GM18951 (cell line): ENCODE data around the gene CTPS1.

Experiments
- POLR2A ChIP-seq: IDR thresholded peaks from 4 replicates; pipeline ENCODE4 v1.6.1; 2011; ENCODE audit warnings: mild to moderate bottlenecking; ENCODE audit not compliant: insufficient read length, insufficient read depth; ENCODE audit errors: extremely low read depth
- in situ Hi-C: fragments of 300-500 bp; cut with MboI; formaldehyde crosslinking; loops from one replicate; pipeline ENCODE4 v1.12.0; 2022; ENCODE audit warnings: low sequenced_read_pairs, mixed read lengths, inconsistent platforms; ENCODE audit not compliant: unreplicated experiment

Gene CTPS1

DNA sequence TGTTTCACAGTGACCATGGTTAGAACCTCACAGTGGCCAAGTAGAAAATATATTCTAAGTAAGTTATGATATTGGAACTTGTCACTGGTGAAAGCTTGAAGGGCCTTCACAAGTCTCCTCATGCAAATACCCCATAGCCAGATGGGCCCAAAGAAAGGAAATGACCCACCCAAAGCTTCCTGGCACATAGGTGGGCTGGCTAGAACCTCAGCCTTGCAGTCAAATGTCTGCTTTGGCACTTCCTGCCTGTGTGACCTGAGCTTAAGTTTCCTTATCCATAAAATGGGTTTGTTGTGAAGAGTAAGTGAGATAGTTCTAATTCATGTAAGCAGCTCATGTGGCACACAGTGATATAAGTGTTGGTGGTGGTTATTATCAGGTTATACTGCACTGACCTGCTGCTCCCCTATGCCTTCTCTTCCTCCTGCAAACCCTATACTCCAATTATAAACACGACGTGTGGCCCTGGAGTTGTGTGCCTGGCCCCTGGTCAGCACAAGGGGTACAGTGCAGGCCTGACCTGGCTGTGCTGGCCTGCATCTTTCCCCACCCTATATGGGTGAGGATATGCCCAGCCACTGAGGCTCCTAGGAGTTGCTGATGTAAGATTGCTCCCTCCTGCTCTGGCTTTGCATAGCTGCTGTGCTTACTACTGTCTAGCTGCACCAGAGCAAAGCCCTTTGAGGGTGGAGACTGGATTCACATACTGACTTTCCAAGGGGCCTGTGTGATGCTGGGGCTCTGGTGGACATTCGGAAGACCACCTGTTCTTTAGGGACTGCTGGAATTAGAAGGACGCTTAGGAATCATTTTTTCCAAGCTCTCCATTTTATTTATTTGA lies 46.7 kb downstream of the CTPS1 start:
- in situ Hi-C loops, result no loop called here
- no peak for TF ChIP-seq POLR2A

GRCh38 chr1:41028034-41028642 lies 48.6 kb downstream of the CTPS1 start:
- TF ChIP-seq POLR2A, result no peak
- in situ Hi-C loops, result no loop called here

DNA sequence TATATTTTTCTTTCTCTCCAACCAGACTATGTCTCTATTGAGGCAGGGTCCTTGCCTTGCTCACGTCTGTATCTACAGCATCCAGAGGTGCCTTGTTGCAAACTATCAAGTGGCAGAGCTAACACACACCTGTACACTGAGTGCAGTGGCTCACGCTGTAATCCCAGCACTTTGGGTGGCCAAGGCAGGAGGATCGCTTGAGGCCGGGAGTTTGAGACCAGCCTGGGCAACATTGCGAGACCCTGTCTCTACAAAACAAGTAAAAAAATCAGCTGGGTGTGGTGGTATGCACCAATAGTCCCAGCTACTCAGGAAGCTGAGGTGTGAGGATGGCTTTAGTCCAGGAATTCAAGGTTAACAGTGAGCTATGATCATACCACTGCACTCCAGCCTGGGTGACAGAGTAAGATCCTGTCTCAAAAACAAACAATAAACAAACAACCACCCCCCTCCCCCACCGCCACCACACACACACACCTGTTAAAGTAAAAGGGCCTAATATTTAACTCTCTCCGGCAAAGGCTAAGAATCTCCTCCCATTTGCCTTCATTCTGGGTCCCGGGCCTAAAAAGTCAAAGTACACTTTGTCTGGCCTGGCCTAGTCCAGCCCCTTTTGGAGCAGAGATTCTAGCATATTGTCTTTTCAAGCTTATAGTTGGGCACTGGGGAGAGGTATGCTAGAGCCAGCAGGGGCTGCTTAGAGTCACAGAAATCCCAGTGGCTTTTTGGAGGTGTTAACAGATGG lies 51.5 kb downstream of the CTPS1 start:
- in situ Hi-C loops, result no loop called here
- no peak for TF ChIP-seq POLR2A

- in situ Hi-C loops, result no loop called here
- no peak for TF ChIP-seq POLR2A
Measured at GRCh38 chr1:41032147-41032546, 52.7 kb downstream of the CTPS1 start.

GRCh38 chr1:41033272-41033671 lies 53.8 kb downstream of the CTPS1 start:
- in situ Hi-C loops, result no loop called here

GRCh38 chr1:41037116-41037903 lies 57.8 kb downstream of the CTPS1 start:
- TF ChIP-seq POLR2A, result no peak
- in situ Hi-C loops, result no loop called here

More at GRCh38 chr1:41033272-41033671, 53.8 kb downstream of the CTPS1 start:
- no peak for TF ChIP-seq POLR2A

DNA sequence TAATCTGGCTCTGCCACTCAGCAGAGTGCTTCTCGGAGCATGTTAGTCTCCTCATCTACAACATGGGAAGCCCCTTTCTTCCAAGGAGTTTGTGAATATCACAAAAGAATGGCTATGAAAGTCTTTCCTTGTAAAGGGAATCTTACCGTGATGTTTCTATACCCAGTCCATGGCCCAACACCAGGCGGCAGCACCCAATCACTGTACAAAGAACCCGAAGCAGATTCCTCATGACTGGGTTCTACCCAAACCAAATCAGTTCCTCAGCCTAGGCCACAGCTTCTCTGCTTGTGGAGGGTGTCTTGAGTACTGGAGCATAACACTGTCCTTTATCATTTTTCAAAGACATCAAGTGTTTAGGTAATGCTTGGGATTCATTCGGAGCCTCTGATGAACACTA lies 58.6 kb downstream of the CTPS1 start:
- in situ Hi-C loops, result no loop called here

GRCh38 chr1:41041614-41042270 lies 62.2 kb downstream of the CTPS1 start:
- no peak for TF ChIP-seq POLR2A
- in situ Hi-C loops, result no loop called here

More for the DNA sequence above, 58.6 kb downstream of the CTPS1 start:
- TF ChIP-seq POLR2A, result no peak

DNA sequence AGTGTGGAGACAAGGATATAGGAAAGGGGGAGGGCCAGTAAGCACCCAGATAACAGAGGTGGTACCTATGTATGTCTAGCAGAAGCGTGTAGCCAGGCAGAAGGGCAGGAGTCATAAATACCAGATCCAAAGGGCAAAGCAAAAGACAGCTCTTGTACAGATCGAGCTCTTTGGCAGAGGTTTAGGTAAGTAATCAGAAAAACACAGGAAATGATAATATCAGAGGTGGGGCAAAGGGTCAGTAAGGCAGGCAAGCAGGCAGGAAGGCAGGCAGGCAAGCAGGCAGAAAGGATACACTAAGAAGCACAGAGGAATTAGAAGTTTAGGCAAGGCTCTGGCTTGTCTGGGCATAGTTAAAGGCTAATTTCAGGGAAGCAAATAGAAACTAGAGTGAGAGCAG lies 64.7 kb downstream of the CTPS1 start:
- TF ChIP-seq POLR2A, result no peak
- in situ Hi-C loops, result no loop called here

DNA sequence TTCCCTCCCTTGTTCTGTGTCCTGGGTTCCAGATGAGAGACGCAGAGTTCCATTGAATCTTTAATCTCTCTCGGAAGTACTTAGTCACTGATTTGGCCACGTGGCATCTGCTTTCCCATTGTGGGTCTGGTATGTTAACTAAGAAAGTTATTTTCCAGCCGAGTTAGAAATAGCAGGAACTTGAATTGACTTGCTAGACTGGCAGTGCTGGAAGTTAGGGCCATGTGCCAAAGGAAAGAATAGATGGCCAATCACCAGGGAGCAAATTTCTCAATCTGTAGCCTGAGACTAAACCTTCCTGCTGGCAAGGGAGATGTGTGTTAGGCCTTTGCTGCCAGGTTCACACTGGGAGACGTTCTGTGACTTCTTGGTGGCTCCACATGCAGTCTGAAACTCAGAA lies 66.2 kb downstream of the CTPS1 start:
- no peak for TF ChIP-seq POLR2A
- in situ Hi-C loops, result no loop called here

DNA sequence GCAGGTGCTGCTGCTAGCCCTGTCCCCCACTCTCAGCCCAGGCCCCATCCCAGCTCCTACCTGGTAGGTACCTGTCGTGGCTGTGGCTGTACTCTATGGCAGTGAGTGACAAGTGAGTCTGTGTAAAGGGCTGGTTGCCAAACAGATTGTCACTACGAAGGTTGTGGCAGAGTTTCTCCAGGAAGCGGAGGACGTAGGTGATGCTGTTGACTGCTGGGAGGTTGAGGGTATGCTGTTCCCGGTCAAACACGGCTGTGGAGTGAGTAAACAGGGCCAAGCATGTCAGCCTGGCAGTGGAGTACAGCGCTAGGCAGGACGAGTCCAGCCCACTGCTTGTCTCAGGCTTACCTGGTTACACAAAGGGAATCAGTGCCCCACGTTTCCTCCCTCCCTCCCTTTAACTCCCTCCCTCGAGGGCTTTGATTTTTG lies 66.9 kb downstream of the CTPS1 start:
- TF ChIP-seq POLR2A, result no peak
- in situ Hi-C loops, result no loop called here

GRCh38 chr1:41048540-41048939 lies 69.0 kb downstream of the CTPS1 start:
- in situ Hi-C loops, result no loop called here
- no peak for TF ChIP-seq POLR2A
